NCI-H774 (cell line): ENCODE results near the gene PROX2.

Source experiments
- DNase-seq: peaks from one replicate; lab custom pipeline; 2025; lab: John Stamatoyannopoulos, UW

The PROX2 gene, protein sequence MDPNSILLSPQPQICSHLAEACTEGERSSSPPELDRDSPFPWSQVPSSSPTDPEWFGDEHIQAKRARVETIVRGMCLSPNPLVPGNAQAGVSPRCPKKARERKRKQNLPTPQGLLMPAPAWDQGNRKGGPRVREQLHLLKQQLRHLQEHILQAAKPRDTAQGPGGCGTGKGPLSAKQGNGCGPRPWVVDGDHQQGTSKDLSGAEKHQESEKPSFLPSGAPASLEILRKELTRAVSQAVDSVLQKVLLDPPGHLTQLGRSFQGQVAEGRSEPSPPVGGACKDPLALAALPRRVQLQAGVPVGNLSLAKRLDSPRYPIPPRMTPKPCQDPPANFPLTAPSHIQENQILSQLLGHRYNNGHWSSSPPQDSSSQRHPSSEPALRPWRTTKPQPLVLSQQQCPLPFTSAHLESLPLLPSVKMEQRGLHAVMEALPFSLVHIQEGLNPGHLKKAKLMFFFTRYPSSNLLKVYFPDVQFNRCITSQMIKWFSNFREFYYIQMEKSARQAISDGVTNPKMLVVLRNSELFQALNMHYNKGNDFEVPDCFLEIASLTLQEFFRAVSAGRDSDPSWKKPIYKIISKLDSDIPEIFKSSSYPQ

DNA sequence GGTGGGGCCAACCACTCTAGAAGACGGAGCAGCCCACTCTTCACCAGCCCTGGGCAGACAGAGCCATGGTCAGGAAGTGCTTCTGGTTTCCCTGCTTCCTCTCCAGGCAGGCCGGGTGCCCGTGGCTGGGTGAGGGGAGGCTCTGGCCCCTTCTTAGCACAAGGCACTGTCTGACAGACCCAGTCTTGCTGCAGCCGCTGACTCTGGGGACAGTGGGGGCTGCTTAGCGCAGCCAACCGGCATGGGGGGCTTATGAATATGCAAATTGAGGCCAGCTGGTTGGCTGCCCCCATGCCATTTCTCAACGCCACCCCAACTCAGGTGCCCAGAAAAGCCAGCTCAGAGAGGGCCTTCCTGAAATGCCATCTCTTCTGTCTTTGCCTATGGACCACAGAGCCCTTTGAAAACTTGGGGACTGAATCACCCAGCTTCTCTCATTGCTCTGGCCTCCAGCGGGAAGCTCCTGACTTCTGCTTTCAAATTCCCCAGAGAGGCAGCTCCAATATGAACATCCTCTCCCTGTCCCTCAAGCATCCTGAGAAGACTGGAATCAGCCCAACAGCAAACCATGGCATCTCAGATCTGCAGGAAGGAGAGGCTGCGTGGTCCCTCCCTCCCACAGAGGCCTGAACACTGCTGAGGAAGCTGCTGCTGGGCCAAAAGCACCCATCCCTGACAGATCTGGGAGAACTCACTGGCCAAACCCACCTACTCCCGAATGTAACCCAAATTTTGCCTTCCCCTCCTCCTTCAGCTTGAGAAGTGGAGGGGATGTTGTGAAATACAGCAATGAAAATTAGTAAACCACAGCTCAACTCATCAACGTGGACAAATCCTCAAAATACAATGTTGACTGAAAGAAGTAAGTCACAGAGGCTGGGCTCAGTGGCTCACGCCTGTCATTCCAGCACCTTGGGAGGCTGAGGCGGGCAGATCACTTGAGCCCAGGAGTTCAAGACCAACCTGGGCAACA, at the start of gene PROX2:
Gene PROX2 (minus strand): TSS at position 205 of the 973 bp plus-strand sequence. CDS start 12,311 bp downstream, outside the sequence.
- no peak for DNase-seq

DNA sequence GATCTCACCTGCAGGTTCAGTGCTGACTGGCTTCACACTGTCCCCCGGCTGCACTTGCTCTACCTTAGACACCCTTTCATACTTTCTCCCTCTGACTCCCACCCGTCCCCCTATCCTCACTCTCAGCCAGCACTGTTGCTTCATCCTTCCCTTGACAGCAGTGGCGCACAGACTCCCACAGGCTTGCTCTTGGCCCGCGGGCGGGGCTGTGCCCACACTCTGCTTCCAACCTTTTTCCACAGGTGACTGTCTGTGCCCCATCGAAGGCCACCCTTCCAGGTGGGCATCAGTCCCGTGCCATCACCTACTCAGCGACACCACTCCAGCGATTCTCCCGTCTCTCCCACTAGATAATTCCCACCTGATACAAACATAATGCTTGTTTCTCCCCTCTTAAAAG, 48.1 kb upstream of the PROX2 start:
- DNase-seq = no peak

DNA sequence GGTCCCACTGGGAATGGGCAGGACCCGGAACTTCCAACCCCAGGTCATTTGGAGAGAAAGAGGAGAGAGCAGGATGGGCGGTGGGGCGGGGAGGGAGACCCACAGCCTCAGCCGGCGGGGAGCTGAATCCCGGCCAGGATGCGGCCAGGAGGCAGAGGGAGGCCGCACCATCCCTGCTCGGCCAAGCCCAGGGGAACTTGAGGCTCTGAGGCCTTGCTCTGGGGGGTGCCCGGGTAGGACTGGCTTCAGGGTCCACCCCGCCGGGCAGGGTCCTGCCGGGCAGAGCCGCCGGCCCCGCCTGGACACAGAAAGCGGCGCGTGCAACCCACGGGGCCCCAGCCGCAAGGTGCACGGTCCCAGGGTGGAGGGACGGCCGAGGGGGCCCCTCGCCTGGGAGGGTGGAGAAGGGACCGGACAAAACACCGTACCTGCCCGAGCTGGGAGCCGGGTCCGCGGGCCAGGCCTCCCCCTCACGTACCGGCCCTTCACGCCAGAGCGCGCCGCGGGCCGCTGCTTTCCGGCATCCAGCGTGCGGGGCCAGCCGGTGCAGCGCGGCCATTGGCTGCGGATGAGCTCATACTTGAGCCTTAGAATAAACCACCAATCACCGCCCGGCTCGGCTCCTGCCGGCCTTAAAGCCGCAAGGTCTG, 46.9 kb upstream of the PROX2 start, which contains the start of gene RPS6KL1:
Gene RPS6KL1 (minus strand): TSS at position 509 of the 650 bp plus-strand sequence. CDS start 1,719 bp downstream, outside the sequence.
- peak; percentile 65 for DNase-seq

DNA sequence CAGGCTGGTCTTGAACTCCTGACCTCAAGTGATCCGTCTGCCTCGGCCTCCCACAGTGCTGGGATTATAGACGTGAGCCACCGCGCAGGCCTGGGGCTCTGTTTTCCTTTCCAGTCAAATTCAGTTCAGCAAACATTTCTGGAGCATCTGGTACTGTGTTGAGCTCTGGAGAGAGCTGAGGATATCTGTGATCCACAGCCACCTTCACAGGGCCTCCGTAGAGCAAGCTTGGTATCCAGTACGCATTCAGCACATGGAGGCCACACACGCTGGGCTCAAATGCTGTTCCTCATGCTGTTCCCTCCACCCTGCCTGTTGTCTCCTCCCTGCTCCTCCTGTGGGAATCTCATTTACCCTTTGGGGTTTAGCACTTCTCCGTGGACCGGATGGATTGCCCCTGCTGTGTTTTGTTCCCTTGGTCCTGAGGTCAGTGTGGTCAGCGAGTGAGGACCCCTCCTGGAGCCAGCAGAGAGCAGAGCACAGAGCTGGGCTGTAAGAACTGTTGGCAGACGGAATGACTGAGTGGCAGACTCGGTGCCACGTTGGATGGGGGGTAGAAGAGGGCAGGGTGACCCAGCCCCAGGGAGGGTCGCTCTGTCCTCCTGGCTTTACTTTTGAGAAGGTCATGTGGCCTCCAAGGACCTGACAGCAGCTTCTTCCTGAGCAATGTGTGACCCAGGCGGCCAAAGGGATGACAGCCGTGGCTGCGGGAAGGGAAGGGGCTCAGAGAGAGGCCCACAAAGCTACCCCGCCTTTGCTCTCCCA, 46.2 kb upstream of the PROX2 start:
- no peak for DNase-seq

DNA sequence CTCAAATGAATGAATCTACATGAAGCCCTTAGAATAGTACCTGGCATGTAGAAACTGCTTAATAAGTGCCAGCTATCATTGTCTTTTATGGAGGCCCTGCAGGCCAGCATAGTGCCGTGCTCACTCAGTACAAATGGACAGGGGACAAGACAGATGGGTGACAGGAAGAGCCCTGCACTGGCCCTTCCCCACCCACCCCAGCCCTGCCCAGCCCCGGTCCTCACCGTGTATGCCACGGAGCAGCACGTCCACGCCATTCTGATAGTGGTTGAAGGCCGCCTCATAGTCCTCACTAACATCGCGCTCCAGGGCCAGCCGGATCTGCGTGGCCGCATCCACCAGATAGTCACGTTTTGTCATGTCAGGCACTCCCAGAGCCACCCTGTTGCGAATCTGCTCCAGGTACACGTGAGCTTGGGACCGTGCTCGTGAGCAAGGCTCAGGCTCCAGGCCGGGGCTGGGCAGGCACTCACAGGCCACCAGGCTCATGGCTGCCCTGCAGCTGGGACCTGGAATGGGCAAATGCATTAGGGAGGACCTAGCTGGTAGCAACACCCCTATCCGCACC, 45.2 kb upstream of the PROX2 start:
- no peak for DNase-seq

DNA sequence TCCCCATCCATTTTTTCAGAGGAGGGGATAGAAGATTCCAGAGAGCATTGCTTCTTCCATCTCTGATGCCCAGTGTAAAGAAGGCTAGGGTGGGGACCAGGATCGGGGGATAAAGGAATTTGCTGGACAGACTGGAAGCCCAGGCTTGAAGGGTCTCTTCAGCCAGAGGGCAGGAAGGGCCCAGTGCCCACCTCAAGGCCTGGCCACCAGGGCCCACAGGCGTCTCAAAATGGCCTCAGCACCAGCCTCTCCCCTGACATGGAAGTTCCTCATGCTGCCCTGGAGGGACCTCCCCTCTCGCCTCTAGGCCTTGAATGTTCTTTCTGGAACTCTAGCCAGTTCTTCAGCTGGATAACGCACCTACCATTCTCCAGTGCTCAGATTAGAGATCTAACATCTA, 44.3 kb upstream of the PROX2 start:
- DNase-seq = no peak

DNA sequence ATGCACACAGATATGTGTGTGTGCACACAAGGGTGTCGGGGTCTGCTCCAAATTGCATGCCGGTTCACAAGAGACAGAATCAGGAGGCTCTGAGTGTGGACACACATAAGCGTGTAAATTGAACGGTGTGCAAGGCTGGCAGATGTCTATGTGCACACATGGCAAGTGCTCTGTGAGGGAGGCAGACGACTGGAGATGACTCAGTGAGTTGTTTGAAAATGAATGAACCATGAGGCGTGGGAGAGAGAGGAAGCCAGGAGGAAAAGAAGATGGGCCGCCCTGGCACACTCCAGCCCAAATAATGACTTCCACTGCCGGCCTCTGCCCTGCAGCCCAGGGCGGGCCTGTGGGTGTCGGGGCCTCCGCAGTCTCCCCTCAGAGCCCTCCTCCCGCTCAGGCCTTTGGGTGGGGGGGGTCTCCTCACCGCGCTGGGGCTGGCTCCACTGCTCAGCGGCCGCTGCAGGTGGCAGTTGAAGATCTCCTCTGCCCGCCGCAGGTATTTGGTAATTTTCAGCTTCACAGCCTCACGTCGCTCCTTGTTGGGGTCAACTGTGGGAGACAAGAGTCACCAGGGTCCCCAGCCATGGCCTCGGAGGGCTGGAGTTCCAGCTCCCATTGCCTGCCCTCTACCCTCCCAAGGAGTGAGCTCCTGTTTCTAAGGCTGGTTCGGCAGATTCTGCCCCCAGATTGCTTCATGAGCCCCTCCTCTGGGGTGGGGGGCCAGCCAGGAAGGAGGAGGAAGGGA, 43.6 kb upstream of the PROX2 start:
- DNase-seq = no peak

DNA sequence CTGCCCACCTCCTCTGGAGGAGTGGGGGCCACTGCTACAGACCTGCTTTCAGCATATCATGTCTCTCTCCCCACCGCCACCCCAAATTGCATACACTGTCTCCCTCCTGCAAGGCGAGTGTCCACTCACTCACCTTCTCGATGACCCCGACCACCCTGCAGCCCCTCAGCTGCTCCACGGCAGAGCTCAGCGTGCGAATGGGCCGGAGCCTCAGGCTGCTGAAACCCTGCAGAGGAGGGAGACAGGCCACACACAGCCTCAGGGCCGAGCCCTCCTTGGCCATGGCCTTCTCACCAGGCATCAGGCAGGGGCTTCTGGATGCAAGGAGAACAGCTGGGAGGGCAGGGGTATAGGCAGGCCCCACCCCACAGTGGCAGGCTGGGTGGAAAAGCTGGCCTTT, 42.4 kb upstream of the PROX2 start:
- no peak for DNase-seq

DNA sequence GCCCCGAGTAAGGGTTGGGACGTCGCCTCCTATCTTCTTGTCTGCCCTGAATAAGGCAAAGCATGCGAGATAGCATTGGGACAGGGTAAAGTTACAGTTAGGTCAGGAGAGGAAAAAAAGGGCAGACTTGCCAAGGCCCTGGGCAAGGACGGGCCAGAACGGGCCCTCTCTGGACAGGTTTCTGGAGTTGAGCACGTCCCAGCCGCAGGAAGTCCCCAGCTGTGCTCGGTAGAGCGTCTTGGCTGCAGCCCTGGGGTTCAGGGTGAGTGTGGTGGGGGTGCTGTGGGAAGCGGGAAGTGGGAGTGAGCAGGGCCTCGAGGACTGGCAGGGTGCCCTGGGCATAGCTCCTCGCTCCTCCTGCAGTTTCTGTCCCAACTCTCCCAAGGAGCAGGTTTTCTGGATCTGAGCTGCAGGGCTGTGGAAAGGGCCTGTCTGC, 41.7 kb upstream of the PROX2 start:
- DNase-seq = no peak

DNA sequence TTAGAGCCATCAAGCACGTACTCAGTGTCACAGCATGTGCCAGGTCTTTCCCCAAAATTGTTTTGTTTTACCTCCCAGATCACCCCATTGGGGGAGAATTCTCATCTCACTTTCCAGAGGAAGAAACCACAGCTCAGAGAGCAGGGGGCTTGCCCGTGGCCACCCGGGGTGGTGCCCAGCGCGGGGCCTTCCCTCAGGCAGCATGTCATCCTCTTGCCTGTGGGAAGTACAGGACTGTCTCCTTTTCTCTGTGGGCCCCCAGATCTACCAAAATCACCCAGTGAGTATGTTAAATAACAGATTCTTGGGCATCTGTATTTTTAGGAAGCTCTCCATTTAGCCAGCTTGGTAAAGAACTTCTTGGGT, 41.2 kb upstream of the PROX2 start:
- DNase-seq = no peak

DNA sequence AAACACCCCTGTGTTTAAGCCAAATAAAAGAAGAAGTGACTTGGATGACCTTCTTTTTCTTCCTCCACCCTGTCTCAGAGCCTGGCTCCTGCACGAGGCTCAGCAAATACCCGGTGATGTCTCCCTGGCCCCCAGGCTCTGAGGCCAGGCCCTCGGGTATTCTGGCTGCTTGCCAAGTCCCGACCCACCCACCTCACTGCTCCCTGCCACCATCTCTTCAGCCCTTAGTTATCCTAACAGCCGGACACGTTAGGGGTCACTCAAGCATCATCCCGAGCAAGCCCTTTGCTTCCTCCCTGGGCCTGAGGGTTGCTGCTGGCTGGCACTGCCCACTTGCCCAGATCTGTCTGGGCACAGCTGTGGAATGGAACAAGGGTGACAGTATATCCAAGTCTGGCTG, 39.9 kb upstream of the PROX2 start:
- no peak for DNase-seq

DNA sequence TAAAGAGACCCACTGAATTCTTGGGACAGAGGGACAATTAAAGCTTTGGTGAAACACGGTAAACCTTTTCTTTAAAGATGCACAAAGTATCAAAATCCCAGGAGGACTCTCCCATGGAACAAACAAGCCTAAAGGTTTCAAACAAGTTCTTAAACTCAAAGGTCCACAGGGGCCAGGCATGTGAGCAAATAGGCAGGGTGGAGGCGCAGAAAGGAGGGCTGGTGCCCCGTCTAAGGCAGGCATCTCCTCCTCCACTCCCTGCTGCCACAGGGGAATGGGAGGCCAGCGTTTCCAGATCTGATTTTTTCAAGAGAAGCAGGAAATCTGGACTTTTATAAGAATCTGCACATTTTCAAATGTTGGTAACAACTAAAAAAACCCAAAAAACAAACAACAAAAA, 39.5 kb upstream of the PROX2 start:
- no peak for DNase-seq

DNA sequence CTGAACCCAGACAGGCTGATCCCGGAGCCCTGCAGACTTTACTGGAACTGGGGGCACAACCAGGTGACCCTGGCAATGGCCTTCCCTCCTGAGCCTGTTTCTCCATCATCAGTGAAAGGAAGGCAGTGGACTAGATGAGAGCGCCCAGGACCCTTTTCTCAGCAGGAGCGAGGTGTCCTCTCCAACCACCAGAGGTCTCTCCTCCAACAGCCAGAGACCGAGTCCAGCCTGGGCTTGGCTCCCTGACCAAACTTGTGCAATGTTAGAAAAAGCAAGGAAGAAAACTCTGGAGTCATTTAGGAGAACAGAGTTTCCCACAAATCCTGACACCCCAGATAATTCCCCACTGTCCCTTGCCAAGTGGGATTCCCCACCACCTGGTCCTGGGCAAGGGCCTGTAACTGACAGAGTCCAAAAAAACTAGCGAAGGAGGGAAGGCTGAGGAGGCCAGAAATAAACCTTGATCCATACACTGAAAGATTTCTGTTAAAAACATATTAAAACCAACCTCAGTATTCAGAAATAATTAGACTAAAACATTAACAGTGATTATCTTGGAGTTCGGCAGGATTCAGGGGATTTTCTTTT, 38.1 kb upstream of the PROX2 start:
- no peak for DNase-seq

DNA sequence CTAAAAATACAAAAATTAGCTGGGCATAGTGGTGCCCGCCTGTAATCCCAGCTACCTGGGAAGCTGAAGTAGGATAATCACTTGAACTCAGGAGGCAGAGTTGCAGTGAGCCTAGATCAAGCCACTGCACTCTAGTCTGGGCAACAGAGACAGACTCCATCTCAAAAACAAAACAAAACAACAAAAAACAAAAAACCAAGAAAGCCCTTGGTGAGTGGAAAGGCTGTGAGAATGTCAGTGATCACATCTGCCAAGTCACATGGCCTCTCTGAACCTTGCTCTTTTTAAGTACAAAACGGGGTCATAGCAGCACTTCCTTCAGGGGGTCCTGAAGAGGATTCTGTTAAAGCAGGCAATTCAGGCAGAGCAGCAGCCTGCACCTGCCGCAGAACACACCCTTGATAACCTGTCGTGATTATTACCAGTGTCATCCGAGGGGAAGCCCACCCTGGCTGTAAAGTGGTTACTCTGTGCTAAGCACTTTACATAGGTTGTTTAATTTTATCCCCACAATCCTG, 37.5 kb upstream of the PROX2 start:
- DNase-seq = no peak

DNA sequence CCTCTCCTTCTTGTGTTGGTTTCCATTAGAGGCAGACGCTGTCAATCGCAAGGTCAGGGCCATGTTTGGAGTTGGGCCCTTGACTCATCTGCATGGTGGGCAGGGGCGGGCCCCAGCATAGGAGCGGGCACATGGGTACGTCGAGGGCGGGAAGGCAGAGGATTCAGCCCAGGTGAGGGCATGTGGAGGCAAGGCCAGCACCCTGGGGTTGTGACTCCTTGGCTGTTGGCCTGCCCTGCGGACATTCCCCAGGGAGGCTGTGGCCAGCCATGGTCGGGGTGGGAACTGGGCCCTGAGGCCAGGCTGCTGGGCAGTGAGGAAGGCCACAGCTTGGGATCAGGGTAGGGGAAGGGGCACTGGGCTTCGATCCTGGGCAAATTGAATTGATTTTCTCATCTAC, 36.9 kb upstream of the PROX2 start:
- DNase-seq = no peak

DNA sequence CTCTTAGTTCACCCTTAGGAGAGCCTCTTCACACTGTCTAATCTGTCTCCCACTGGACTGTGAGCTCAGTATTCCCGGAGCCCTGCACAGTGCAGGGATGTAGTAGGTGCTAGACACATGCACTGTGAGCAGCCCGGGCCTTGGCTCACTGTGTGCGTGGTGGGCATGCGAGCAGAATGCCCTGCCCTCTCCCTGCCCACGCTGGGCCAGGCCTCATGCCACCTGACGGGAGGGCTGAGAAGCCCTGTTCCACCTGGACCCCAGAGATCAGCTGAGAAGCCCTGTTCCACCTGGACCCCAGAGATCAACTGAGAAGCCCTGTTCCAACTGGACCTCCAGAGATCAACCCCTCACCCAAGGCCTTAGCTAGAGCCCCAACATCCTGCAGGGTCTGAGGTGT, 36.2 kb upstream of the PROX2 start:
- no peak for DNase-seq

DNA sequence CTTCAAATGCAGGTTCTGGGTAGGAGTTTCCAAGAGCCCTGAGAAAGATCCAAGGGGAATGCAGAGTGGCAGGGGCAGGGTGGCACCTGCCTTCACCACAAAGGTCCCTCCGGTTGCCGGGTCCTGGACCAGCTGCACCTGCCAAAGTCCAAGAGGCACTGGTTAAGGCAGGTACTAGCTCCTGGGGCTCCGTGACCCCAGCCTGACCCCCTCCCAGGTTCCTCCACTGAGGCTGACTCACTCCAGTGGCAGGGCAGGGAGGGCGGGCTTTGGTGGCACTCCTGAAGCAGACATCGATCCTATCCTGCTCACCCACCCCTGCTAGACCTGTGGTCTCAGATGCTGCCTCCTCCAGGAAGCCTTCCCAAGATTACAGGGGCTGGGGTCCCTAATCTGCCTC, 35.8 kb upstream of the PROX2 start:
- no peak for DNase-seq

DNA sequence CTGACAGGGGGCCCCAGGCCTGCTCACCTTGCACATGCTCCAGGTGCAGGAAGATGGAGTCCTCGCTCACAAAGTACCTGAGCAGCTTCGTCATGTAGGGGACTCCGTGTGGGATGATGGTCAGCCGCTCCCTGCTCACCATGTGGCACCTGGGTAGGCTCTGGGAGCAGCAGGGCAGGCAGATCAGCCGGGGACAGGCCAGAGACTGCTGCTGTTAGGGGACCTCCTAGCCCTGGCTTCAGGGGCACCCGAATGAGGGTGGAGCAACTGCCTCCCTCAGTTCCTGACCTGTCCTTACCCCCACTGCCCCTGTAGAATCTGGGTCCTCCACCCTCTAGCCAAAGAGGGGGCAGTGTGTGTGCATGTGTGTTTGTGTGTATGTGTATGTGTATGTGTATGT, 35.3 kb upstream of the PROX2 start:
- DNase-seq = no peak

DNA sequence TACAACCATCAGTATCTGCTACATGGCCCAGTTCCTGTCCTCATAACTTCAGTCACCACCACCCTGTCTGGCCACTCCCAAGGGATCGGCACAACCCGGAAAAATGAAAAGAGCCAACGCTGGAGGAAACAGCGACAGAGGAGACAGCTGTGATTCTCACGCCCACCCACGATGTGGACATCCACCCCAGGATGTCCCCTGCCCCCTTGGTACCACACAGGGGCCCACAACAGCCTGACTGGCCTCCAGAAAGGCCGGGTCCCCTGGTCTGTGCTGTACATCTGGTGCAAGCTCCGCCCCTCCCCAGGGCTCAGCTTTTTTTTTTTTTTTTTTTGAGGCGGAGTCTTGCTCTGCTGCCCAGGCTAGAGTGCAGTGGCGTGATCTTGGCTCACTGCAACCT, 34.6 kb upstream of the PROX2 start:
- no peak for DNase-seq

DNA sequence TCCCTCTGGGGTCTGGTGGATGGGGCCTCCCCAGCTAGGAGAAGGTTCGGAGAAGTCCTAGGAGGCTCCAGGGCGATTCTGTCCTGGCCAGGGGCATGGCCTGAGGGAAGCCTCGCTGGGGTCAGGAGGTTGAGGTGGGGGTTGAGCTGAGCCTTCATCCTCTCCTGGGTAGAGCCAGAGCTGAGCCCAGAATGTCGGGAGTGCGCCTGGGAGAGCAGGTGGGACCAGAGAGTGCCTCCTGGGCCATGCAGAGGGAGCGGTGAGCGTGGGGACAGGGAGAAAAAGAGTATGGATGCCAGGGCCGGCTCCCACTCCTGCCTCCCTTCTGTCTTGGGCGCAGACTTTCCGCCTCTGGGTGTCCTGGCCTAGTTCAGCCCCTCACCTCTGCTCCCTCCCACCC, 34.0 kb upstream of the PROX2 start:
- DNase-seq = no peak
